NK-92 treated with Interleukin-12 subunit alpha and Interleukin-12 subunit beta, amount 100 ng/mL, for 24 hours (cell line): ENCODE results near the gene KRT85.

ENCODE experiments used
- DNase-seq: peaks from one replicate; lab custom pipeline; 2025; lab: John Stamatoyannopoulos, UW

Gene KRT85

DNA sequence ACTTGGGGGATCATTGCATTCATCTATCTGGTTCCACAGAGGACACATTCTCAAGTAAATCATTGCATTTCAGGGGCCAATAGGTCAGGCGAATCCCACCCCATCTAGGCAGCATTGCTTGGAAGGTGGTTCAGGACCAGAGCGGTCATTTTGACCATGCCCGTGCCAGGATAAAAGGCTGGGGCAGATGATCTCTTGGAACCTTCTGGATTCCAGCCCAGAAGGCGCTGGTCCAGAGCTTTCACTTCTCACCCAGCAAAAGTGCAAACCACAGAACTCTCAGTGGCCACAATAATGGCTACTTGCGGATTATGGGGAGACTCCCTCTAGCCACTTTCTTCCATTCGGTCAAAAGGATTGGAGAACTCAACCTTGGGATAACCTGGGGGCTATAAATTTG, 595 bp upstream of the KRT85 start:
- DNase-seq = no peak

DNA sequence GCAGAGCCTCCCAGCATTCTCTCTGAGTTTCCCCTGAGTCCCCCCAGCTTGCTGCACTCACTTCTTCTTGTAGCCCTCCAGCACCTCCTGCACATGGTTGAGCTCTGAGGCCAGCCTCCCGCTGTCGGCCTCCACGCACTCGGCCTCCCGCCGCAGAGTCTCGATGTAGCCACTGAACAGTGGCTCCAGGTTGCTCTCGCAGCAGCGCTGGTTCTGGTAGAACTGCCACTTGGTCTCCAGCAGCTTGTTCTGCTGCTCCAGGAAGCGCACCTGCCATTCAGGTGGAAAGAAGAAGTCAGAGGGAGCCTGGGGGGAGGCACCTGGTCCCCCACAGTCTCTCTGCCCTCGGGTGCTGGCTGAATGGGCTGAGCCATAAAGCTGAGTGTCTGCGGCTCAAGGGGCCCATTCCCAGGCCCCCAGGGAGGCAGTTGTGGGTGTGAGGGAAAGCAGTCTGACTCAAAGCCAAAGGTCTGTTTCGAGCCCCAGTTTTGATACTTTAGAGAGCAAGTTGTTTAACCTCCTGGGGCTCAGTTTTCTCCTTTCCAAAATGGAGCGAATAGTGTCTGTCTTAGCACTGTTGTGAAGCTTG, 2.3 kb downstream of the KRT85 start:
- no peak for DNase-seq

DNA sequence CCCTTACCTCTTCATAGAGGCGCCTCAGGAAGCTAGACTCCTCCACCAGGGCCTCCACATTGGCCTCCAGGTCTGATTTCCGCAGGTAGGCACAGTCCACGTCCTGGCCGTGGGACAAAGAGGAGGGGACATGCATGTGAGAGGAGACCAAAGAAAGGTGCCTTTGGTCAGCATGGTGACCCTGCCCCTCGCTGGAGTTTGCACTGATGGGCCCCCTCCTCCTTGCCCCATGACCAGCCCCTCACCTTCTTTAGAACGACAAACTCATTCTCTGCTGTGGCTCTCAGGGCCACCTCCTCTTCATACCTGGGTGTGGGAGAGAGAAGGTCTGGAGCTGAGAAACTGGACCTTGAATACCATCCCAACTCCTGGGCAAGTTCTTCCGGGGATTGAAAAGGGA, 3.2 kb downstream of the KRT85 start:
- no peak for DNase-seq

DNA sequence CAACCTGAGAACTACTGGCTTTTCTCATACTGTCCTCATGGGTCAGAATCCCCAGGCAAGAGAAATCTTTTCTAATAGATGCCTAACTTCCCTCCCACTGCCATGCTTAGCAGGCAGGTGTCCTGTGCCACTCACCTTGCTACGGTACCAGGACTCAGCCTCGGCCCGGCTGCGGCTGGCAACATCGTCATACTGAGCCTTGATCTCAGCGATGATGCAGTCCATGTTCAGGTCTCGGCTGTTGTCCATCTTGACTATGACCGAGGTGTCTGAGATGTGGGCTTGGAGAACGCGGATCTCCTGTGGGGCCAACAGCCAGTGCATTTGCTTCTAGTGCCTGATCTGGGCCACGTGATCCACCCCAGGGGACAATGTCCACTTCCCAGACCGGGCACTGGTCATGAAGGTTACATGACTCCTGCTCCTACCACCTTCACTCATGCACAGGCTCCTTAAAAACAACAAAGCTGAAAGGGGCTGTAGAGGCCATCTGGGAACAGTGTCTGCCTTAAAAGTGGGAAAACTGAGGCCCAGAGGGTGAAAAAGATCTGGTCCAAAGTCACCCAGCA, 4.1 kb downstream of the KRT85 start:
- DNase-seq = no peak

DNA sequence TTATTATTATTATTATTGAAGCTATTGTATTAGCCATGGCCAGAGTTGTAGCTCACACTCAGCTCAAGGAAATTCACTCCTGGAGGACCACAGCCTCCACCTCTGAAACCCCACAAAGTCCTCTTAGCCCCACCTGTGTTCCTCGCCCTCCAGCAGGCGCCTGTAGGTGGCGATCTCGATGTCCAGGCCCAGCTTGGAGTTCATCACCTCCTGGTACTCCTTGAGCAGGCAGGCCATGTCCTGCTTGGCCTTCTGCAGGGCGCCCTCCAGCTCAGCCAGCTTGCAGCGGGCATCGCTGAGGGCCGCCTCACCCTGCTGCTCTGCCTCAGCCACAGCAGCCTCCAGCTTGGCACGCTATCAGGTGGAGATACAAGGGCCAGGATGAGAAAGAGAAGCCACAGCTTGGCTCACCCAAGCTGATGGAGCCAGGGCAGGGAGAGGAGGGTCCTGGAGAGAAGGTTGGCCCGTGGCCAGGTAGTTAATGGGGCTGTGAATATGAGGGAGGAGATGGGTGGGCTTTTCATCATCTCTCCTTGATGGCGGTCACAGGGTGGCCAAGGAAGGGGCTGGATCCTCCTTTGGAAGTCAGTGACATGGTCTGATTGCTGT, 5.1 kb downstream of the KRT85 start:
- no peak for DNase-seq

DNA sequence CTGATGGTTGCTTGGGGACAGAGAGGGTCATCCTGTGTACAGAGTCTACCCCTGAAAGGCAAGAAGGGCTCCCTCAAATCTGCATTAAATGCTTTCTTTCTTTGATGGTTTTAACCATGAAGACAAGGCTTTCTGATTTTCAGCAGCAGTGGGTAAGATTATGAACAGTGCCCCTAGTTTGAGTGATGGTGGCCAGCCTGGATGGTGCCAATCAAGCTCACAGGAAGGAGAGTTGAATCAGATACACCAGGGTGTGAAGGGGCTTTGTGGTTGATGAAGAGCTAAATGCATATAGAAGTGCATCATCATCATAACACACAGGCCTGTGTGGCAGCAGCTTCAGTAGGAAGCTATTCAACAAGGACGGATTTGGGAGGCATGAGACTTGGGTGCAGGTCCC, 5.7 kb downstream of the KRT85 start:
- peak; percentile 9 for DNase-seq

DNA sequence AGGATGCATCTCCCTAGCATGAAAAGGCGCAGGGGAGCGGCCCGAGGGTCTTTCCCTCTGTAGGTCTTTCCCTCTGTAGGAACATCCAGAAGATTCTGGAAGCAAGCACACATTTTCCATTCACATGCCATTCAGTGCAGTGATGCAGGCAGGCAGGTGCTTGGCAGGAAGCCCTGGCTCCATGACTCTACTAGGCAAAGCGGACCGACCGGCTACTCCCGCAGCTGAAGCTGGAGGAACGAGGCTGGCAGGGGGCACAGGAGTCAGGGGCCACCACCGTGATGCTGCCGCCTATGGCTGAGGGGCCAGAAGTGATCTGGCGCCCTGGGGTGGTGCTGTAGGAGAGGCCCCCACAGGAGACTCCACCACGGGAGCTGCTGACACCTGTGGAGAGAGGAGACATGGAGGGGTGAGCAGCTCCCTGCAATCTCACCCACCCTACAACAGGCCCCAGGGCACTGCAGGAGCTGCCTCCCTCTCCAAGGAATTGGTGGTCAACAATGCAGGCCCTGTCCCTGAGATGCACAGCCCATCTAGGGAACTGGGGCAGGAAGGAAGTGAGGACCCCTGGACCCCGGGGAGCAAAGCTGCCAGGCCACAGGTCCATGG, 6.5 kb downstream of the KRT85 start:
- DNase-seq = no peak

DNA sequence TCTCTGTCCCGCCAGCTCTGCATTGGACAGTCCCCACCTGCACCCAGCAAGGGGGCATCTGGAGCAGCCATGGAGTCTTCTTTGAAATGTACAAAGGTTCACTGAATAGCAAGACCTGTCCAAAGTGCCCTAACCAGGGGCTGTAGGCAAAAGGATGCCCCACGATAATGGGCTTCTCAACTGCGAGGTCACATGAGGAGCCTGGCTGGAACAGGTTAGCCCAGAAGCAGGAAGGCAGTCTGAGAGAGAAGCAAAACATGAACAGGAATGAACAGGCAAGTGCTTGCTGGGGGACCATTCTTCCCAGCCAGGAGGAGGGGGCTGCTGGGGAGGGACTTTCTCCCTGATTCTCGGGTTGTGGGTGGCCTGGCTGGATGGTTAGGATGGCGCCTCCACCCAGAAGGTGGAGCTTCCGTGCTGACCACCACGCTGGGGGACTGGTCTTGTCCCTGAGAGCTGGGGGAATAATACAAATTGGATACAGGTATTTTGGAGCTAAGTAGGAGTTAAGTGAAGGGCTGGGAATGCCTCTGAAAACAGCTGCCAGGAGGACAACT, 7.1 kb downstream of the KRT85 start:
- no peak for DNase-seq

DNA sequence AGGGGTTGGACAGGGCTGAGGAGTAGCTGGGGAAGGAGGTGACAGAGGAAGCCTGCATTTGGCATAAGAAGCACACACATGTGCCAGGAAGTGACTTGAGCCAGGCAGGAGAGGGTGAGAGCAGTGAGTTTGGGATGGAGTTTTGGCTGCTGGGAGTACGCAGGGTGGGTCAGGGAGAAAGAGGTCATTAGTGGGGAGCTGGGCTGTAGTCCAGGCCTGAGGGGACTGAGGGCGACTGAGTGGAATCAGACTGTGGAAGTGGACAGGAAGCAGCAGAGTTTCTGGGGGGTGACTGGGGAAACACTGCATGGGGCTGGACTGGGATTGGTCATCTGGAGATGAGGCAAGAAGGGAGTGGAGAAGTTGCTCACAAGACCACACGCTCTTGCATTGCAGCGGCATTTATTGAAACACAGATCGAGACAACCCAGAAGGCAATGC, 7.6 kb downstream of the KRT85 start:
- no peak for DNase-seq

DNA sequence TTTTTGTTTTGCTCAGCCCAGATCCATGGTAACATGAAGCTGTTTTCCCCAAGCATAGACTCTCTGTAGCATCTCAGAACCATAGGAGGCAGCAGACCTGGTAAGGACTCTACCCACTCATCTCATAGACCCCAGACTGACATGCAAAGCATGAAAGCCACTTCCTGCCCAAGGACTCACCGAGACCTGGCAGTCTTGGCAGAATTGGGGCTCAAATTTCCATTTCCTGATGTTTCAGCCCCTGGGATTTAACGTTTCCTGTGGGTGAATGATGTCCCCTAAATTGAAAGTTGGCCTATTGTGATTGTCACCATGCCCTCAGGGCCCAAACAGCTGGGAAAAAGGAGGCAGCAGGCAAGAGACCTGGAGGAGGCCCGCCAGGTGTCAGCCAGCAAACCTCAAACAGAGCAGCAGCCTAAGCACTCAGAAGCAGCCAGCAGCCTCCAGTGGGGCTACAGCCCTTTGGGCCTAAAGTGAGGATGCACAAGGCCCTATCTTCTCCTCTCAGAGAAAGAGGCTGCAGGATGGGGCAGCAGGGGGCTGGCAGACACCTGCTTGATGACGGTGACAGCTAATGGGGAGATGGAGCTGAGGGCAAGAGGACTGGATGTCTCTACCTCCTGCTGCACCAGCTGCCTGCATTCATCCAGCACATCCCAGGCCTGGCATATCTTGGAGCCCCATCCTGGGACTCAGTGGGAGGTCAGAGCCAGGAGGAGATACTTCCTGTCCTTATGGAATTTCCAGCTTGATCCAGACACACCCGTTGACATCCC, 8.5 kb downstream of the KRT85 start:
- DNase-seq = peak; percentile 24

DNA sequence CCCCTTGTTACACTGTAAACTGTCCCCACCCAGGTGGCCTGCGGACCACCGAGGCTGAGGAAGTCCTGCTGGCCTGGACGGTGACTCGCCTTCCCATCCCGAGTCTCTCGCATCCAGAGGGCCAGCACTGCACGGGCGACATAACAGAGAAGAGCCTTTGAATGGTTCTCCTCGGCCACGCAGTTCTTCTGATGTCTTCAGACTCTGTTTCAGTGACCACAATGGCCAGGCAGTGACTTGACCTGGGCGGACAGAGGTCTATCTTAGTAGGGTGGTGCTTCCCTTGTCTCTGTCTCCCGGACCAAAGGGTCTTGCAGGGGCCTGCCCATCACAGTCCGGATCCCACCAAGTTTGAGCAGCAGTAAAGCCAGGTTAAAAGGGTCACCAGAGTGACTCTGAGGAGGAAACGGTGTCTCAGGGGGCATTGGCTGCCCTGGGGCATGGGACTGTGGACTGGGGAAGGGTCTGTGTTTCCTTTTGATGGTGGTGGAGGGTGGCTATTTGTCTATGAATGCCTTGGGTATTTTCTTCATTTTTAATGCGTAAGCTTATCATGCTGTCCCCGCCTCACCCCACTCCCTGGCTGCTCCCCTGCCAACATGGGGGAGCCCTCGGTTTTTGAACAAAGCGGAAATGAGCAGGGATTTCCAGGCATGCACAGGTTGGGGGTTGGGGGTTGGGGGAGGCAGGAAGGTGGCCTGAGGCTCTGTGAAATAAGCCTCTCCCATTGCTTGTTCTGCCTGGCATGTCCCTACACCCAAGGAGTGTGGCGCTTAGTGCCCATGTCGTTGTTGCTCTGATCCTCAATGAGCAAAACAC, 10.3 kb downstream of the KRT85 start:
- no peak for DNase-seq

DNA sequence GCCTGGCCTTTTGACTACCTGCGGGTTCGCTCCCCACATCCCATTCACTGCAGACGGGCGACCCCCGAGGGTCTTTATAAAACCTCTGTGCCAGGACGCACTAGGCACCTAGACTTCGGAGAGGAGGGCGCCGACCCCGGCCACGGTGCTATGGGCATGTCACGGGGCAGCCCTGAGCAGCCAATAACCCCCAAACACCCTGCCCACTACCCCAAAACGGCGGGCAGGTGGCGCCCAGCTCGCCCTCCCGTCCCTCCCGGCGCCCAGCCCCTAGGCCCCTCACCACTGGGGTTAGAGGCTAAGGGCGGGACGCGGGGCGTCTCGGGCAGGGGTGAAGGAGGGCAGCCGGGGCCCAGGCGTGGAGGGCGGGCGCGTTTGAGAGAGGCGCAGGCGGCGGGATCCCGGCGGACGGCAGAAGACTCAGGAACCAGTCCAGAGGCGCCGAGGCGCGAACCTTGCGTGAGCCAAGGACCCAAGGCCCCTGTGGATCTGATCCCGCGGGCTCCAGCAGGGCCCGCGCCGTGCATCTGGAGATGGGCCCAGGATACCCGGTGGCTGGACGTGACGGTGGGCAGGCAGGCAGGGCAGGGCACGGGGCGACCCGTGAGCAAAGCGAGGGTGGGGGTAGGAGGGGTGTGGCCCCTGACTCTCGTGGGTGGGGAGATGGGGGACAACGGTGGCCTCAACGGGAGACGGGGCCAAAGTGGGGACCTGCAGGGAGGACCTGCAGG, 11.1 kb downstream of the KRT85 start:
- DNase-seq = no peak

DNA sequence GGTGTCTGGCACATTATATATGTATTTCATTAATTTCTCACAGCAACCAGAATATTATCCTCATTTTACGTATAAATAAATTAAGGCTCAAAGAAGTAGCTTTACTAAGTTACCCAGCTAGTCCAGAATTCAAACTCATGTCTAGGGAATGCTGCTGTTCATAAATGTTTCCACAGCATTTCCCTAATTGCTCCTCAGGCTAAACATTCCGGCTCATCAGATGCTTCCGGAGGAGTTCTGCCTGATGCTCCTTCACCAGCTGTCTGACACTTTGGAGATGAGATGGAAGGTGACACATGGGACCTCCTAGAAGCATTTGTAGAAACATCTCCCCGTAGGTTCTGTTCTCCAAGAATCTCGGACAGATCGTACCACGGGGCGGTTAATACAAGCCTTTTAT, 12.1 kb downstream of the KRT85 start:
- DNase-seq = no peak

DNA sequence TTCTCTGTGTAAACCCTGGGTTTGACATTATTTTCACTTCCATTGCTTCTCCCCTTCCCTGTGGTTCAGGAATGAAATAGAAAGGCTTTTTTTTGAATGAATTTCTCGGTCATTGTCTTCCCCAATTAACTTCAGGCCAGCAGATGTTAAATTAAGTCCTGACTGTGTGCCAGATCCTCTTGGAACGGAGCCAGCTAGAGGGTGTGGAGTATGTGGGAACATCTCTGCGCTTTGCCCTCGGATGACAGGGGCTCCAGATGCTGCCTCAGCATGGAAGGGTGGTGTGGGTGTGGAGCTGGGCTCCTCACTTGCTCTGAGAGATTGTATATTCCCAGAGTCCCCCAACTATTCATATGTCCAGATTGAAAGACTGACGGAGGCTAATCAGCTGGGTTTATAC, 13.1 kb downstream of the KRT85 start:
- no peak for DNase-seq

DNA sequence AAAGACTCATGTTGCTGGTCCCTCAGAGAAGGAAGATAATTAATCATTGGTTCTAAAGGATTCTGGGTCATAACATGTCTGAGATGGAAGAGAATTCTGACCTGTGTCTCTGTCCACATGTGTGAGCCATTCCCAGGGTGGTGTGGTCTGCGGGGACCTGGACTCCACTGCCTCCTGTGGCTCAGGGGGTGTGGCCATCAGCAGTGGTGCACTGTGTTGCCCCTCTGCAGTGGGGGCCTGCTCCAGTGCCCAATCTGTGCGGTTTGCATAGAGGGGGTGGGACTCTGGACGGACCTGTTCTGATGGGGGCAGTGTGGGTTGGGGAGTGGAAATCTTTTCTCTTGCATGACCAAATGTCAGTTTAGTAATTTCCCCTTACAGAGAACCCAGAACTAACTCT, 13.5 kb downstream of the KRT85 start:
- DNase-seq = no peak

DNA sequence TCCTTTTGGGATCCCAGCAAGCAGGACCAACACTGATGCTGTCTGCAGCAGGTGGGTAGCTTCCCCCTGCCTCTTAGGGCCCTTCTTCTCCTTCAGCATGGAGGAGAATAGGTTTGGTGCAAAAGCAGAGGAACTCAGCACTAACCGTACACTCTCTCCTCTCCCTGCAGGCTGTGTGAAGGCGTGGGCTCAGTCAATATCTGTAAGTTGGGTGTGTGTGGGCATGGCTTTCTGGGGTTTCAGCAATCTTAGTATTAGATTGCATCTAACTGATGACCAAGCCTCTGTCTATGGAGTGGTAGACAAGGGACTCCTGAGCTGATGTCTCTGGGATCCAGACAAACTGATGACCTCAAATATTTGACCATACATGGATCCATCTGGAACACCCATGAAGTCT, 14.3 kb downstream of the KRT85 start:
- no peak for DNase-seq

DNA sequence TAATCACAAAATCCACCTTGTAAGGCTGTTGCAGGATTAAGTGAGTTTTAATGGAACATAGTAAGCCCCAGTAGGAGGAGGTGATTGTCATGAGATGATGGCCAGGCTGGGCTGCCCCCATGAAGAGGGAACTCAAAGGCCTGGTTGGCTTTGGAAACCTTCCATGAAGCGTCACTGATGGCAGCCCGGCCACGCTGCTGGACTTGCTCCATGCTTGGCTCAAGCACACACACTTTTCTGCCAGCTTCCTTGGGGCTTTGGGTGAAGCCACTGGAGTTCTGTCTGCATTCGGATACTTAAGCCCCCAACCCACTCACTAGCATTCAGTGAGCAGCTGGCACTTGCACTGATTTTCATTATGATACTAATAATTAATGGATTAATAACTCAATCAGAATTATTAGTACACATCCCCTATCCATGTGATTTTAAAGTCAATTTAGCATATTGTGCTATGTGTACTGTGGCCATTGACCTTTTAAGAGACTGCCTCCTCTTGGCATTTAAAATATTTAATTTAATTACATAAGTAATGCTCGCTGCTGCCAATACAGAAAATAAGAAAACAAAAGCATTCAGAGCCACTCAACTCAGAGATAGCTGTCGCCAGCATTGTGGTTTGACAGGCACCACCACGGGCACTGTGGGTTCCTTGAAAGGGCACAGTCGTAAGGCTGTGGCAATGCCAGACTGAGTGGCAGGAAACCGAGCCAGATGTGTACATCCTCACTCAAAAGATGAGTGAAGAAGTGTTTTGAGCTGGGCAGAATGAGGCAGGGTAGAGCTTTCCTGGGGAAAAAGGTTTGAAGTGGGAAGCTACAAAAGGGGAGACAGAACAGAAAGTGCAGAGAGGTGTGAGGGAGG, 15.9 kb downstream of the KRT85 start:
- peak; percentile 67 for DNase-seq

DNA sequence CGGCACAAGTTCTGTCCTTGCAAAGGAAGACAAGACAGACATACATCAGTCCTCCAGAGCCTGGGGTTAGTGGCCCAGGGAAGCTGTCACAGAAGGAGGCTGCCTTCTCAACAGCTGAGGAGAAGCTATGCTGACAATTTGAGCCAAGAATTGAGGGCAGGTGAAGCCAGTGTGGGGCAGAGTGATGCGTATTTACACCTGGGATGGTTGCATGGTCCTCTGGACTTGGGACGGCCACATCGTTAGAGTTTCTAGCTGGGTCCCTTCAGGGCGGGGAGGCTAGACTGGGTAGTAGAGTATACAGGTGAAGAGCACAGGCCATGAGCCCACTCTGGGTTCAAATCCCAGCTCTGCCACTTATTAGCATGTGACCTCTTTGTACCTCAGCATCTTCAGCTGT, 16.5 kb downstream of the KRT85 start:
- no peak for DNase-seq

DNA sequence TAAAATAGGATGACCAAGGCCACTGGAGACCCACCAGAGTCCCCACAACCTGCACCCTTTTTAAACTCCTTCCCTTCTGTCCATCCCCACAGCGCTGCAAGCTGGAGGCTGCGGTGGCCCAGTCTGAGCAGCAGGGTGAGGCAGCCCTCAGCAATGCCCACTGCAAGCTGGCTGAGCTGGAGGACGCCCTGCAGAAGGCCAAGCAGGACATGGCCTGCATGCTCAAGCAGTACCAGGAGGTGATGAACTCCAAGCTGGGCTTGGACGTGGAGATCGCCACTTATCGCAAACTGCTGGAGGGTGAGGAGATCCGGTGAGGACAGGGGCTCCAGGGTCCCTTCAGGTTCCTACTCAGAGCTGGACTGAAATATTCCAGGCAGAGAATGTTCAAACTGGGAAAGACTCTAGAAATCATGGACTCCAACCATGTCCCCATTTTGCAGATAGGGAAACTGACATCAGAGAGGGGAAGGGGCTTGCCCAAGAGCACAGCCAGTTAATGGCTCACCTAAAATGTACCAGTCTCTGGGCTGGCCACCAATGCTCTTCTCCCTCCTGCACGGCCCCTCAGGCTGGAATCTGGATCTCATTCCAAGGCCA, 17.2 kb downstream of the KRT85 start:
- no peak for DNase-seq
